ENCODE measurements around the gene MLF2. TPM values are rescaled to one million over a fixed set of nuclear protein-coding genes. Genes with fewer than 3 reads are reported as not detected.
A peak's percentile ranks its signal among the peaks of the same experiment; 100 is the strongest.

The MLF2 gene
- total and polyA plus RNA-seq, 2 of the 13 experiments (the other 11 are each of a cell fraction or from before 2014, with no cell fraction given): 88.1 to 167 TPM

DNA sequence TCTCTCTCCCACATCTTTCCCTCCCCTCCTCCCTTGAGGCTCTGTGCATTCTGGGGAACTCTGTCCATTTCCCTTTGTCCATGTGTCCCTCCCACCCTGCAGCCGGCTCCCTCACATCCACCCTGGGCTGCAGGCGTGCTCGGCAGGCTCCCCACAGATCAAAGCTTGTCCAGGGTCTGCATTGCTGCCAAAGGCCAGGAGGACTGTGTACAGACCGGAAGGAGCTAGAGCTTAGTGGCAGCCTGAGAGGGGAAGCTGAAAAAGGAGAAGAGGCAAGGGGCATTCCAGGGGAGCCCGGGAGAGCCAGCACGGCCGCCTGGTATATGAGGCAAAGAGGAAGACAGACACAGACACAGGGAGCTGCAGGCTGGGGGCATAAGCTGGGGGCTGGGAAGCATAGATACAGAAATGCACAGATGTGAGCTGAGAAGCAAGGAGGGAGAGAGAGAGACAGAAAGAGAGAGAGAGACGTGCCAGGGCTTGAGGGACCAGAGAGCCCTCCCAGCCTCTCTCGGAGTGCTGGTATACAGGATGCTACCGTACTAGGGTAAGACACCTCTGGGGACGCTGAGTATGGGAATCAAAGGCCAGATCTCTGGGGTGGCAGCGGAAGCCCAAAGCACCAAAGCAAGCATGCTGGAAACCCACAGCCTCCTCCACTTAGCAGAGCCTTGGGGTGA, 39.7 kb upstream of the MLF2 start (continued):
- TF ChIP-seq, protein P1, sequence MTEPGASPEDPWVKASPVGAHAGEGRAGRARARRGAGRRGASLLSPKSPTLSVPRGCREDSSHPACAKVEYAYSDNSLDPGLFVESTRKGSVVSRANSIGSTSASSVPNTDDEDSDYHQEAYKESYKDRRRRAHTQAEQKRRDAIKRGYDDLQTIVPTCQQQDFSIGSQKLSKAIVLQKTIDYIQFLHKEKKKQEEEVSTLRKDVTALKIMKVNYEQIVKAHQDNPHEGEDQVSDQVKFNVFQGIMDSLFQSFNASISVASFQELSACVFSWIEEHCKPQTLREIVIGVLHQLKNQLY (CRISPR knock-in tag; IDR thresholded peaks at IDR 0.05): peak; percentile 94
- TF ChIP-seq MZF1 (CRISPR knock-in tag; IDR thresholded peaks at IDR 0.05; ENCODE audit: borderline replicate concordance): no peak
- peak; percentile 56; the same call in 1 of the 2 replicates for TF ChIP-seq ZNF607 (CRISPR knock-in tag; IDR thresholded peaks at IDR 0.05; ENCODE audit: borderline replicate concordance)
- TF ChIP-seq KDM3A (CRISPR knock-in tag; IDR thresholded peaks at IDR 0.05; ENCODE audit: low read depth): peak; percentile 32; the same call in 1 of the 2 replicates
- TF ChIP-seq, protein P2, sequence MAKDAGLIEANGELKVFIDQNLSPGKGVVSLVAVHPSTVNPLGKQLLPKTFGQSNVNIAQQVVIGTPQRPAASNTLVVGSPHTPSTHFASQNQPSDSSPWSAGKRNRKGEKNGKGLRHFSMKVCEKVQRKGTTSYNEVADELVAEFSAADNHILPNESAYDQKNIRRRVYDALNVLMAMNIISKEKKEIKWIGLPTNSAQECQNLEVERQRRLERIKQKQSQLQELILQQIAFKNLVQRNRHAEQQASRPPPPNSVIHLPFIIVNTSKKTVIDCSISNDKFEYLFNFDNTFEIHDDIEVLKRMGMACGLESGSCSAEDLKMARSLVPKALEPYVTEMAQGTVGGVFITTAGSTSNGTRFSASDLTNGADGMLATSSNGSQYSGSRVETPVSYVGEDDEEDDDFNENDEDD (CRISPR knock-in tag; IDR thresholded peaks at IDR 0.05; ENCODE audit: borderline replicate concordance): peak; percentile 53; the same call in 1 of the 2 replicates
- no peak for TF ChIP-seq ZNF572 (CRISPR knock-in tag; IDR thresholded peaks at IDR 0.05)
- TF ChIP-seq AHR (CRISPR knock-in tag; IDR thresholded peaks at IDR 0.05): no peak
- TF ChIP-seq ZNF782 (CRISPR knock-in tag; IDR thresholded peaks at IDR 0.05; ENCODE audit: borderline replicate concordance): no peak
- no peak for TF ChIP-seq EZH2 (conservative IDR thresholded peaks at IDR 0.05; ENCODE audit: low read depth, low read length)
- TF ChIP-seq, protein P3, sequence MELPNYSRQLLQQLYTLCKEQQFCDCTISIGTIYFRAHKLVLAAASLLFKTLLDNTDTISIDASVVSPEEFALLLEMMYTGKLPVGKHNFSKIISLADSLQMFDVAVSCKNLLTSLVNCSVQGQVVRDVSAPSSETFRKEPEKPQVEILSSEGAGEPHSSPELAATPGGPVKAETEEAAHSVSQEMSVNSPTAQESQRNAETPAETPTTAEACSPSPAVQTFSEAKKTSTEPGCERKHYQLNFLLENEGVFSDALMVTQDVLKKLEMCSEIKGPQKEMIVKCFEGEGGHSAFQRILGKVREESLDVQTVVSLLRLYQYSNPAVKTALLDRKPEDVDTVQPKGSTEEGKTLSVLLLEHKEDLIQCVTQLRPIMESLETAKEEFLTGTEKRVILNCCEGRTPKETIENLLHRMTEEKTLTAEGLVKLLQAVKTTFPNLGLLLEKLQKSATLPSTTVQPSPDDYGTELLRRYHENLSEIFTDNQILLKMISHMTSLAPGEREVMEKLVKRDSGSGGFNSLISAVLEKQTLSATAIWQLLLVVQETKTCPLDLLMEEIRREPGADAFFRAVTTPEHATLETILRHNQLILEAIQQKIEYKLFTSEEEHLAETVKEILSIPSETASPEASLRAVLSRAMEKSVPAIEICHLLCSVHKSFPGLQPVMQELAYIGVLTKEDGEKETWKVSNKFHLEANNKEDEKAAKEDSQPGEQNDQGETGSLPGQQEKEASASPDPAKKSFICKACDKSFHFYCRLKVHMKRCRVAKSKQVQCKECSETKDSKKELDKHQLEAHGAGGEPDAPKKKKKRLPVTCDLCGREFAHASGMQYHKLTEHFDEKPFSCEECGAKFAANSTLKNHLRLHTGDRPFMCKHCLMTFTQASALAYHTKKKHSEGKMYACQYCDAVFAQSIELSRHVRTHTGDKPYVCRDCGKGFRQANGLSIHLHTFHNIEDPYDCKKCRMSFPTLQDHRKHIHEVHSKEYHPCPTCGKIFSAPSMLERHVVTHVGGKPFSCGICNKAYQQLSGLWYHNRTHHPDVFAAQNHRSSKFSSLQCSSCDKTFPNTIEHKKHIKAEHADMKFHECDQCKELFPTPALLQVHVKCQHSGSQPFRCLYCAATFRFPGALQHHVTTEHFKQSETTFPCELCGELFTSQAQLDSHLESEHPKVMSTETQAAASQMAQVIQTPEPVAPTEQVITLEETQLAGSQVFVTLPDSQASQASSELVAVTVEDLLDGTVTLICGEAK (IDR thresholded peaks at IDR 0.05): no peak
- TF ChIP-seq, protein P3 (CRISPR knock-in tag; IDR thresholded peaks at IDR 0.05): 0 out of 2 replicates have a peak, but pooled peaks have one; percentile 29
- TF ChIP-seq NFRKB (IDR thresholded peaks at IDR 0.05): no peak
- TF ChIP-seq REPIN1 (CRISPR knock-in tag; IDR thresholded peaks at IDR 0.05; ENCODE audit: borderline replicate concordance, low read depth): peak; percentile 61; the same call in 1 of the 2 replicates
- no peak for TF ChIP-seq ZNF773 (CRISPR knock-in tag; IDR thresholded peaks at IDR 0.05; ENCODE audit: borderline replicate concordance)
- TF ChIP-seq, protein P4, sequence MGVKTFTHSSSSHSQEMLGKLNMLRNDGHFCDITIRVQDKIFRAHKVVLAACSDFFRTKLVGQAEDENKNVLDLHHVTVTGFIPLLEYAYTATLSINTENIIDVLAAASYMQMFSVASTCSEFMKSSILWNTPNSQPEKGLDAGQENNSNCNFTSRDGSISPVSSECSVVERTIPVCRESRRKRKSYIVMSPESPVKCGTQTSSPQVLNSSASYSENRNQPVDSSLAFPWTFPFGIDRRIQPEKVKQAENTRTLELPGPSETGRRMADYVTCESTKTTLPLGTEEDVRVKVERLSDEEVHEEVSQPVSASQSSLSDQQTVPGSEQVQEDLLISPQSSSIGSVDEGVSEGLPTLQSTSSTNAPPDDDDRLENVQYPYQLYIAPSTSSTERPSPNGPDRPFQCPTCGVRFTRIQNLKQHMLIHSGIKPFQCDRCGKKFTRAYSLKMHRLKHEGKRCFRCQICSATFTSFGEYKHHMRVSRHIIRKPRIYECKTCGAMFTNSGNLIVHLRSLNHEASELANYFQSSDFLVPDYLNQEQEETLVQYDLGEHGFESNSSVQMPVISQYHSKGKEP (CRISPR knock-in tag; IDR thresholded peaks at IDR 0.05): no peak
- no peak for TF ChIP-seq ZNF138 (CRISPR knock-in tag; IDR thresholded peaks at IDR 0.05; ENCODE audit: low read depth)
- peak; percentile 41; the same call in 1 of the 2 replicates for TF ChIP-seq ZNF652 (CRISPR knock-in tag; IDR thresholded peaks at IDR 0.05; ENCODE audit: borderline replicate concordance, low read depth)
- TF ChIP-seq ZNF180 (CRISPR knock-in tag; IDR thresholded peaks at IDR 0.05; ENCODE audit: borderline replicate concordance, low read depth): no peak
